DMS 273 (cell line): ENCODE results near the gene P2RX1.

Experiments
- DNase-seq: peaks from one replicate; lab custom pipeline; 2025; ENCODE audit not compliant: unreplicated experiment; lab: John Stamatoyannopoulos, UW

P2RX1 gene

GRCh38 chr17:3925684-3926485, 9.6 kb upstream of the P2RX1 start:
- DNase-seq = no peak

GRCh38 chr17:3924512-3925350, 8.5 kb upstream of the P2RX1 start:
- no peak for DNase-seq

- DNase-seq = no peak
These were observed 7.4 kb upstream of the P2RX1 start for GRCh38 chr17:3923466-3924190.

DNA sequence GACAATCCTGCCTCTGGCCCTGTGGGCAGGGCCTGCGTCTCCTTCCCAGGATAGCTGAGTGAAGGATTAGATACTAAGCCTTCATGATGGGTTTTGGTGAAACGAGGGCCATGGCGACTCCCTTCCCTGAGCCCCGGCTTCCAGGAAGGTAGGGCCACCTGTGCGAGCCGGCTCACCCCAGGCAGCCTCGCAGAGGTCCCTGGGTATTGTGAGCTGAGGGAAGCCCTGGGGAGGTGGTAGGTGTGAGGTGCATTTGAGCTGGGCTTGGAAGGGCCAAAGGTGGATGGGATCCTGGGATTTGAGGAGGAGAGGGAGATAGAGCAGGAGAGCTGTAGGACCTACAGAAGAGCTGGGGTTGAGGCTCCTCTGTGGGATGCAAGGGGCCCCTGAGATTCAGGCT, 6.5 kb upstream of the P2RX1 start:
- no peak for DNase-seq

- no peak for DNase-seq
These were observed 5.4 kb upstream of the P2RX1 start for GRCh38 chr17:3921502-3922319.

GRCh38 chr17:3921006-3921405, 4.7 kb upstream of the P2RX1 start:
- DNase-seq = peak; percentile 21

GRCh38 chr17:3919123-3919624, 2.9 kb upstream of the P2RX1 start:
- peak; percentile 46 for DNase-seq

DNA sequence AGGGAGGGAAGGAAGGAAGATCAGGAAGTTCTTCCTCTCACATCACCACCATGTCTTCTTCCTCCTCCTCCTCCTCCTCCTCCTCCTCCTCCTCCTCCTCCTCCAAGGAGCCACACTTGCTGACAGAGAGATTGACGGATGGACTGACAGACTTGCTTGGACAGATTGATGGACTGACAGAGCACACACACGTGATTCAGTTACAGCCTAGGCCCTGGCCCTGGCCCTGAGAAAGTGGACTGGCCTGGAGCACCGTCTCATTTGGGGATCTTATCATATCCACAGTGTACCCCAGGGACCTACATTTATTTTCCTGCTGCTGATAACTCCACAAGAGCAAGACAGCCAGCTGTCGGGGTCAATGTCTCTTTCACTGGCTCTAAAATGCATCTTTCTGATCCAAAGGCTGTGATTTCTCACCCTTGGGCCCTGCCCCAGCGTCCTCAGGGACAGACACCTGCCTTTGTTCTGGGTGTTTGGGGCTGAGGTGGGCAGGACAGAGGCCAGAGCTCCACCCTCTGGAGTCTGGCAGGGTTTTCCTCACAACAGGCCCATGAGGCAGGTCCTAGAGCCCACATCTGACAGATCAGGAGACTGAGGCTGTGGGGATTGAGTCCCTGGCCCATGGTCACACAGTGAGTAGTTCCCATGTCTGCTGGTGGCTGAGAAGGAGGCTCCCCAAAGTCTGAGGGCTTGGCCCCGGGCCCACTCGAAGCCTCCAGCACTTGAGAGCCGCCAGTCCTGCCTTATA, 2.3 kb upstream of the P2RX1 start:
- peak; percentile 57 for DNase-seq

DNA sequence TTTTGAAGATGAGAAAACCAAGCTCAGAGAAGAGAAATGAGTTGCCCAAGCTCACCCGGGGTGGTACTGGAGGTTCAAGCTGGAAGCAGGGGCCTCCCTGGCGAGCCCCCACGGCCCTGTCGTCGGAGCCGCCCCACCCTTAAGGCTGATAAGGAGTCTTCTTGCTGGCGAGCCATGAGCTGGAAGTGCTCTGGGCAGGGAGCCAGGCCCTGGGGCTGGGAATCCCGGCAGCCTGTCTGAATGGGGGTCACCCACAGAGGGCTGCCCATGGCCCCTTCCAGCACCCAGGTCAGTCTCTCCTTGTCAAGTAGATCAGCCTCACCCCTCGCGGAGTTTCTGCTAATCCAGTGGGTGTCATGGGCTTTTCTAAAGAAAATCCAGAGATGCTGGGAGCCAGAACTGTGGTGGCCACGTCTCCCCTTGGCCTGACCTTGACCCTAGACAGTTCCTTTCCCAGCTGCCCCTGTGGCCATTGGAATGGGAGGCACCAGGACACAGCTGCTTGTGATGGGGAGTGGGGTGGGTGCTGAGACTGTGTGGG, 1.2 kb upstream of the P2RX1 start:
- peak; percentile 54 for DNase-seq

- DNase-seq = no peak
These were observed 560 bp upstream of the P2RX1 start for GRCh38 chr17:3916825-3917224.

DNA sequence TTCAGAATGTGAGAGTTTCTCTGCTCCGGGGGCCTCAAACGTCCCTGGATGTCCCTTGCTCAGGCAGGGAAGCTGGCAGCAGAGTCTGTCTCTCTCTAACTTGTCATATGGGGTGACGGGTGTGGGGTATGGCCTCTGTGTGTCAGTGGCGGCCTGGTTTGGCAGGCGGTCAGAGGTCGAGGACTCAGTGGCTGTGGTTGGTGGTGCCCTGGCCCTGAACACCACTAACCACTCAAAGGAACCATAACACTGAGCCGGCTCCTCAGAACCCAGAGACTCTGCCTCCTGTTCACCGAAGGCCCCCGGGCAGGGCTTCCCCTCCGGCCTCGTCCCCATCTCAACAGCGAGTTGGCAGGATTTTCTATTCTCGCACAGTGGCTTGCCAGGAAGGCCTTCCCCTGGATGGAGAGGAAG, 677 bp downstream of the P2RX1 start:
- DNase-seq = no peak

DNA sequence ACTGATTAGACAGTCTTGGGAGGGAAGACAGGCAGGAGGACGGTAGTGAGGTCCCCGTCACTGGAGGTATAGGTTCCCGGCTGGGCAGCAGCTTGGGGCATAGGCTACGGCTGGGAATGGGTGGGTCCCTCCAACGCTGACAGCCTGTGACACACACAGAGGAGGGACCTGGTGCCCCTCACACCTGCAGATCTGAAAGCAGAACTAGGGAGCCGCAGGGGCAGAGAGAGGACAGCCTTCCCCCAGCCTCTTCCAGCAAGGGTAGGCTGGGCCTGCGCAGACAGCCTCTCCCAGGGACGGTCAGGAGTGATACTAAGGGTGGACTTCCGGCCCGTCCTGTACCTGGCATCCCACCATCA, 2.0 kb downstream of the P2RX1 start:
- no peak for DNase-seq

- peak; percentile 74 for DNase-seq
These were observed 2.5 kb downstream of the P2RX1 start for GRCh38 chr17:3913531-3914311.

DNA sequence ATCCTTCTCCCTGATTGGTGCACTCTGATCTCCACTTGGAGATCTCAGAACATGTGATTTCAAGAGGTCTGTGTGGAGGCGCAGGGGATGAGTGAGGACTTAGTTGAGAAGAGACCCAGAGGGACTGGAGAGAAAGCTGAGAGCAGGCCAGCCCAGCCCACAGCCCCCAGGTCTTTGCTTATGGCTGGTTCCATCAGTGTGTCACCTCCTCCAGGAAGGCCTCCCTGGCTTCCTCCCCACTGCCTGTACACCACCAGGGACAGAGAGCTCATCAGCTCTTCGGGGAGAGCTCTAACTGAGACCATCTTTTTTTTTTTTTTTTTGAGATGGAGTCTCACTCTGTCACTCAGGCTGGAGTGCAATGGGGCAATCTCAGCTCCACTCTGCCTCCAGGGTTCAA, 3.4 kb downstream of the P2RX1 start:
- no peak for DNase-seq

DNA sequence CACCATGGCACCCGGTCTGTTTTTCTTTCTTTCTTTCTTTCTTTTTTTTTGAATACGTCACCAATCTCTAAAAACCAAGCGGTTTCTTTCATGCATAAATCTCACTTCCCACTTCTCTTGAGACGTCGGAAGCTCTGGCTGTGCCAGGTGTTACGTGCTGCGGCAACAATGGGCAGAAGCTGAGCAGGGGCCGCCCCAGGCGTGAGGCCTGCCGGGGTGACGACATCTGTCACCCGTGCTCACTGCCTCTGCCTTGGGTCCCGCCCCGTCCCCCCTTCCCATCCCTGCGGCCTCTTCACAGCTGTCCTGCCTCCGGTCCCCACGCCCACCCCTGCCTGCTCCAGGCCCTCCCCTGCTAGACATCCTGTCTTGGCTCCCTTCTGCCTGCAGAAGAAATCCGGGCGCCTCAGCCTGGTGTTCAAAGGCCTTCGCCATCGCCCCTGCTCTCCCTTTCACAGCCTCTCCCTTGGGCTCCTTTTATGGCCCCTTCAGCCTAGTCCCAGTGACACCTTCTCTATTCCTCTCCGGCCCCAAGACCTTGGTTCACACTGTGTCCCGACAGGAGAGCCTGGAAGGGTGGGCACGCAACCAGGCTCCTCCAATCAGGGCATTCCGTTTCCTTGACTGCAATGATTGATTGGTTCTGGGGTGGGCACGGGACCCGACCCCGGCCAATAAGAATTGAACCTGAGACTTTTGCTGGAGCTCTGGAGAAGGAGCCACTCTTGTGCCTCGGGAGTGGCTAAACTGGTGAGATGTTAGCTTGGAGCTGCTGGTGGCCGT, 4.8 kb downstream of the P2RX1 start:
- peak; percentile 54 for DNase-seq

- DNase-seq = no peak
These were observed 5.6 kb downstream of the P2RX1 start for GRCh38 chr17:3910420-3911270.

DNA sequence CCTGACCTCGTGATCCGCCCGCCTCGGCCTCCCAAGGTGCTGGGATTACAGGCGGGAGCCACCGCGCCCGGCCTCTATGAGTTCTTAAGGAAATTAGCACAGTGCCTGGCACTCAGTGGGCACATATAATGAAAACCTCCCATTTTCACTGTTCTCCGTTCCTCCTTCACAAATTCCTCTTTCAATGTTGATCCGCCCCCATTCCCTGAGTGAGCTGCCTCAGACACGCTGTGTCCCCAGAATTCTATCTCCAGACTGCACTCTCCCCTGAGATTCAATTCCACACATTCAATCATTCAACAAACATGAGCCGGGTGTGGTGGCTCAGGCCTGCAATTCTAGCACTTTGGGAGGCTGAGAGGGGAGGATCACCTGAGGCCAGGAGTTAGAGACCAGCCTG, 7.0 kb downstream of the P2RX1 start:
- DNase-seq = no peak
